GM12801 (cell line): ENCODE results near the gene YWHAG.

Experiments
- TF ChIP-seq, protein P1 (sequence below): IDR thresholded peaks from one replicate; pipeline ENCODE4 v1.5.1; 2011; ENCODE audit warnings: control low read depth; ENCODE audit not compliant: insufficient read length; ENCODE audit errors: extremely low read depth

The YWHAG gene

DNA sequence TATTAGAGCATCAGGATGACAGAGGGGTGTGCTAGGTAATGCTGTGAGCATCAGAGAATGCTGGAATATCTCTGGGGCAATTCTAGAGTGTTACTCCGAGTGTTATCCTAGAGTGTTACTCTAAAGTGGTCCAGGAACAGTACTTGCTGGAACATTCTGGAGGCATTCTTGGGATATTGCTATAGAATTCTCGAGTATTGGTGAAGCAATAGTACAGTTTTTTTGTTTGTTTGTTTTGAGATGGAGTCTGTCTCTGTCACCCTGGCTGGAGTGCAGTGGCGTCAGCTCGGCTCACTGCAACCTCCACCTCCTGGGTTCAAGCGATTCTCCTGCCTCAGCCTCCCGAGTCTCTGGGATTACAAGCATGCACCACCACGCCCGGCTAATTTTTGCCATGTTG lies 38.1 kb upstream of the YWHAG start:
- TF ChIP-seq, protein P1, sequence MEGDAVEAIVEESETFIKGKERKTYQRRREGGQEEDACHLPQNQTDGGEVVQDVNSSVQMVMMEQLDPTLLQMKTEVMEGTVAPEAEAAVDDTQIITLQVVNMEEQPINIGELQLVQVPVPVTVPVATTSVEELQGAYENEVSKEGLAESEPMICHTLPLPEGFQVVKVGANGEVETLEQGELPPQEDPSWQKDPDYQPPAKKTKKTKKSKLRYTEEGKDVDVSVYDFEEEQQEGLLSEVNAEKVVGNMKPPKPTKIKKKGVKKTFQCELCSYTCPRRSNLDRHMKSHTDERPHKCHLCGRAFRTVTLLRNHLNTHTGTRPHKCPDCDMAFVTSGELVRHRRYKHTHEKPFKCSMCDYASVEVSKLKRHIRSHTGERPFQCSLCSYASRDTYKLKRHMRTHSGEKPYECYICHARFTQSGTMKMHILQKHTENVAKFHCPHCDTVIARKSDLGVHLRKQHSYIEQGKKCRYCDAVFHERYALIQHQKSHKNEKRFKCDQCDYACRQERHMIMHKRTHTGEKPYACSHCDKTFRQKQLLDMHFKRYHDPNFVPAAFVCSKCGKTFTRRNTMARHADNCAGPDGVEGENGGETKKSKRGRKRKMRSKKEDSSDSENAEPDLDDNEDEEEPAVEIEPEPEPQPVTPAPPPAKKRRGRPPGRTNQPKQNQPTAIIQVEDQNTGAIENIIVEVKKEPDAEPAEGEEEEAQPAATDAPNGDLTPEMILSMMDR: no peak

GRCh38 chr7:76395965-76396726 lies 37.4 kb upstream of the YWHAG start:
- TF ChIP-seq, protein P1: no peak

- TF ChIP-seq, protein P1: no peak
Observed at GRCh38 chr7:76394957-76395356, 36.2 kb upstream of the YWHAG start.

GRCh38 chr7:76393116-76394031 lies 34.6 kb upstream of the YWHAG start:
- TF ChIP-seq, protein P1: no peak

DNA sequence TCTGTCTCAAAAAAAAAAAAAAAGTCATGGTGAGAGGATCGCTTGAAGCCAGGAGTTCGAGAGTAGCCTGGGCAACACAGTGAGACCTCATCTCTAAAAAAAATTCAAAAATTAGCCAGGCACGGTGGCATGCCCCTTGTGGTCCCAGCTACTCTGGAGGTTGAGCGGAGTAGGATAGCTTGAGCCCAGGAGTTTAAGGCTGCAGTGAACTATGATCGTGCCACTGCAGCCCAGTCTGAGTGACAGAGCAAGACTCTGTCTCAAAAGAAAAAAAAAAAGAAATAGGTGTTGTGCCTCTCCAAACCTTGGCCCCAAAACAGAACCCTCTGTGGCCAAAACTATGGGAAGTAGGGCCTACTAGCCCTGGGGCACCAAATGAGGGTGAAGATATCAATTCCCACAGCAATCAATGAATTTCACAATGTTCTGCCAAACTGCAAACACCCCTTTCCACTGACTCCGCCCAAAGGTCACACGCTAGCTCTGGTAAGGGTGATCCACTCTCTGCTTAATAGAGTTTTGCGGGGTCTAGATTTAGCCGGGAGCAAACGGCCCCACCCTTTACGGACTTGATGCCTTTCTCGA lies 33.8 kb upstream of the YWHAG start:
- TF ChIP-seq, protein P1: no peak

GRCh38 chr7:76390092-76390491 lies 31.3 kb upstream of the YWHAG start:
- TF ChIP-seq, protein P1: no peak

DNA sequence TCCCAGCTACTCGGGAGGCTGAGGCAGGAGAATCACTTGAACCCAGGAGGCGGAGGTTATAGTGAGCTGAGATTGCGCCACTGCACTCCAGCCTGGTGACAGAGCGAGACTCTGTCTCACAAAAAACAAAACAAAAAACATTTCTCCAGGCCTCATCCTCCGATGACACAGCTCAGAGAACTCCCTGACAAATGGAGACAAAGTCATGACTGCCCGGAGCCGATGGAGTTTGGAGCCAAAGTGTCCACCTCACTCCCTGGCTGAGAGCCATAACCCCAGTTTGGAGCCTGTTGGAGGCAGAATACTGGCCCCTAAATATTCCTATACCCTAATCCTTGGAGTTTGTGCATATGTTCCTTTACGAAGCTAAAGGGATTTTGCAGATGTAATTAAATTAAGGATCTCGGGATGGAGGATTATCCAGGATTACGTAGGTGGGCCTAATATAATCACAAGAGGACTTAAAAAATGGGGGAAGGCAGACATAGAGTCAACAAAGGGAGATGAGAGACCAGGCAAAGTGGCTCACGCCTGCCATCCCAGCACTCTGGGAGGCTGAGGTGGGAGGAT lies 28.0 kb upstream of the YWHAG start:
- TF ChIP-seq, protein P1: no peak
